OCI-LY3 (cell line): ENCODE measurements around the gene DYNLT5.

Experiments used
- H2AFZ ChIP-seq: fragments of 200-600, 300-600 bp; shearing (Covaris generic); 2 replicates; pipeline ENCODE4 v1.6.0; 2014; ENCODE audit warnings: antibody characterized with exemption, low read depth, low read length
- H3K27ac ChIP-seq: fragments of 200-600, 300-600 bp; sonication (generic); 2 replicates; pipeline ENCODE4 v1.5.1; 2014; ENCODE audit warnings: mild to moderate bottlenecking, low read length, moderate library complexity, mixed read lengths
- H3K27me3 ChIP-seq: fragments of 200-600, 300-600 bp; sonication (generic); 2 replicates; pipeline ENCODE4 v1.6.1; 2014; ENCODE audit warnings: low read depth, low read length, mixed read lengths
- H3K36me3 ChIP-seq: fragments of 200-600, 300-600 bp; sonication (generic); replicated peaks from 2 replicates; pipeline ENCODE3; 2014; ENCODE audit warnings: low read depth, low read length, mixed read lengths
- H3K4me1 ChIP-seq: fragments of 300-600, 200-600 bp; sonication (generic); 2 replicates; pipeline ENCODE4 v1.6.1; 2014; ENCODE audit warnings: low read length, mixed read lengths
- H3K4me2 ChIP-seq: fragments of 200-600, 300-600 bp; sonication (generic); 2 replicates; pipeline ENCODE4 v1.6.1; 2014; ENCODE audit warnings: low read length, mixed read lengths
- H3K4me3 ChIP-seq: fragments of 300-600, 200-600 bp; sonication (generic); 2 replicates; pipeline ENCODE4 v1.5.1; 2014; ENCODE audit warnings: antibody characterized with exemption, mild to moderate bottlenecking, low read length, moderate library complexity
- H3K79me2 ChIP-seq: fragments of 300-600, 200-600 bp; shearing (Covaris generic); 2 replicates; pipeline ENCODE4 v1.6.1; 2014; ENCODE audit warnings: mild to moderate bottlenecking, low read length, mixed read lengths
- H3K9ac ChIP-seq: fragments of 300-600, 200-600 bp; shearing (Covaris generic); 2 replicates; pipeline ENCODE4 v1.6.0; 2014; ENCODE audit warnings: mild to moderate bottlenecking, low read length, moderate library complexity
- H3K9me3 ChIP-seq: fragments of 200-600, 300-600 bp; shearing (Covaris generic); 2 replicates; pipeline ENCODE4 v1.6.1; 2014; ENCODE audit warnings: low read length, mixed read lengths; ENCODE audit not compliant: insufficient read depth
- H4K20me1 ChIP-seq: fragments of 200-600, 300-600 bp; sonication (generic); 2 replicates; pipeline ENCODE4 v1.6.1; 2016; ENCODE audit warnings: low read length, mixed read lengths; ENCODE audit not compliant: insufficient read depth
- CTCF ChIP-seq: fragments of 200-600, 300-600 bp; sonication (generic); IDR thresholded peaks from 2 replicates; pipeline ENCODE4 v1.5.1; 2014; ENCODE audit warnings: antibody characterized with exemption, low read length, low read depth
- EZH2phosphoT487 ChIP-seq: fragments of 200-600 bp; shearing (Covaris generic); IDR thresholded peaks from 2 replicates; pipeline ENCODE4 v1.6.1; 2018; ENCODE audit warnings: antibody characterized with exemption, mixed run types, low read depth

The DYNLT5 gene

DNA sequence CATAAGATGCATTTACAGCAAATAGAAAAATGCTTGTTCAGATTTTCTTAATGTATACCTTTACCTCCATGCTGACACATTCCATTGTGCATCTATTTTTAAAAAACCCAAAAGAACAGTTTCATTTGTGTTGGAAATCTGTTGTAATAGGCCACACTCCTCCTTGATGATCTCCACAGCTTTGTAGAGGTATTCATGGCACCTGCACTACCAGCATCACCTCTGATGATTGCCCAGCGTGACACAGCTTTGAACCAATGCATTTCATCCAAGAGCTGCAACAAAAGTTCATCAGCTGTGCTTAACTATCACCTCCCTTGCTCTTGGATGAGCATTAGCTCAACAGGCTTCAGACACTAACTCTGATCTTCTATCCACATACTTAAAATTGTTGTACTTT lies 8.2 kb downstream of the DYNLT5 start:
- Histone ChIP-seq H3K4me2 (no peak overlapping the region), H3K36me3 (no peaks in the 10 kb centered on the region), H3K27me3 (no peaks in the 10 kb centered on the region), H3K79me2 (no peaks in the 10 kb centered on the region), H3K9me3 (no peaks in the 10 kb centered on the region), H3K9ac (no peak overlapping the region), H3K4me3 (no peak overlapping the region), H3K4me1 (peaks cover 15% of the 10 kb centered on the region), H3K27ac (no peak overlapping the region), H2AFZ (no peak overlapping the region), H4K20me1 (no peaks in the 10 kb centered on the region)
- TF ChIP-seq EZH2phosphoT487 (no peak), CTCF (no peak)

- Histone ChIP-seq H3K36me3 (no peaks in the 10 kb centered on the region), H3K4me3 (no peak overlapping the region), H3K4me1 (peaks cover 15% of the 10 kb centered on the region), H3K9ac (no peak overlapping the region), H3K27me3 (no peaks in the 10 kb centered on the region), H3K79me2 (no peaks in the 10 kb centered on the region), H3K4me2 (no peak overlapping the region), H3K27ac (no peak overlapping the region), H3K9me3 (no peaks in the 10 kb centered on the region), H4K20me1 (no peaks in the 10 kb centered on the region), H2AFZ (no peak overlapping the region)
- TF ChIP-seq EZH2phosphoT487 (no peak), CTCF (no peak)
Measured at GRCh38 chr1:66761221-66761620, 9.0 kb downstream of the DYNLT5 start.

DNA sequence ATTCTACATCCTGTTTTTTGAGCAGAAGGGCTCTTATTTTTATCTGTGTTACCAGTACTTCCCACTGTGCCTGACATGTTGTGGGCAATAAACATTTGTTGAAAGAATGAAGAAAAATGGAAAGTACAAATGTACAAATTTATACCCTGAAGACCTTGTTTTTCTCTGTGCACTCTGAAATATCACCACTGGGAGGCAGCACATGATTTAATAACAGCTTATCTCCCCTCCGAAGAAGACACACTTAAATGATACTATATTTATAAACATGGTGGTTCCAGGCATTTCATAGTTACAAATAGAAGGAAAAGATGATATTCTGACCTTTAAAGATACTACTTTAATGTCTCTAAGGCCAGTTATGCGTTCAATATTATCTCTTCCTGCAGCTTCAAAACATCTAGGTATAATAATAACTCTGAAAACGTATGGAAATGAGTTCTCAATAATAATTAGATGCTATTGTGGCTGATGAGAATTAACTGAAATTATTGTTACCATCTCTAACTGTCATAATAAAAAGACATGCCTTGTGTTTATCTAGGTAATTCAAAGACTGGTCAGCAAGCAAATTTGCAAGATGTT lies 12.8 kb downstream of the DYNLT5 start:
- Histone ChIP-seq H3K36me3 (no peaks in the 10 kb centered on the region), H3K27me3 (no peaks in the 10 kb centered on the region), H3K4me1 (no peaks in the 10 kb centered on the region), H3K27ac (no peak overlapping the region), H3K9me3 (no peaks in the 10 kb centered on the region), H2AFZ (no peak overlapping the region), H3K4me2 (peak overlapping the region; percentile 44), H4K20me1 (no peaks in the 10 kb centered on the region), H3K9ac (no peak overlapping the region), H3K79me2 (no peaks in the 10 kb centered on the region), H3K4me3 (peak overlapping the region; percentile 12; the same call in 1 of the 2 replicates)
- peak; percentile 70 for TF ChIP-seq CTCF
- no peak for TF ChIP-seq EZH2phosphoT487

DNA sequence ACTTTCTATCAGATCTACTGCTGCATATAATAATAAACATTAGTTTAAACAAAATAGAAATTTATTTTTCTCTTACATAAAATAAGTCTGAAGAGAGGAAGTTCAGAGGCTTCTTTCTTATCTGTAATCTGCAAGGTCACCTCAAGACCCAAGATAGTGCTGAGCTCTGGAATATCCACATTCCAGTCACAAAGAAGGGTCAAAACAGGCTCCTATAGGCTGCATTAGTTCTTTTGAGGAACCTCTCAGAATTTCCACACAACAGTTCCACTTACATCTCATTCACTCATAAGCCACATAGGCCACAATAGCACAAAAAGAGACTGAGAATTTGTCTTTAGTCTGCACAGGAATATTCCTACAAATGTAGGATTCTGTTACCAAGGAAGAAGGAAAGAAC lies 15.4 kb downstream of the DYNLT5 start:
- Histone ChIP-seq H3K4me3 (no peak overlapping the region), H4K20me1 (no peaks in the 10 kb centered on the region), H3K27ac (no peak overlapping the region), H3K9me3 (no peaks in the 10 kb centered on the region), H3K79me2 (no peaks in the 10 kb centered on the region), H3K4me2 (no peak overlapping the region), H2AFZ (no peak overlapping the region), H3K9ac (no peak overlapping the region), H3K27me3 (no peaks in the 10 kb centered on the region), H3K36me3 (no peaks in the 10 kb centered on the region), H3K4me1 (no peaks in the 10 kb centered on the region)
- TF ChIP-seq EZH2phosphoT487 (no peak), CTCF (no peak)
